GM19351 (cell line): ENCODE results near the gene CPNE7.
"Not testable (repeated sequence)": the region's sequence is repeated elsewhere in the genome, so short reads cannot be mapped to it uniquely, and the experiment has no call there.

Source experiments
- ATAC-seq: cut with Tn5 transposase; IDR thresholded peaks from one replicate; pipeline ENCODE4 v1.9.1; 2021; ENCODE audit warnings: mild to moderate bottlenecking, moderate library complexity; ENCODE audit not compliant: unreplicated experiment

The CPNE7 gene

GRCh38 chr16:89621136-89621697 is 45.7 kb downstream of the CPNE7 start:
- ATAC-seq: no peak

- ATAC-seq: no peak
These were observed 46.3 kb downstream of the CPNE7 start for GRCh38 chr16:89621698-89622409.

- ATAC-seq: no peak
These were observed 48.1 kb downstream of the CPNE7 start for GRCh38 chr16:89623511-89624261.

- no peak for ATAC-seq
These were observed 49.5 kb downstream of the CPNE7 start for GRCh38 chr16:89624777-89625761.

- ATAC-seq: no peak
These were observed 54.5 kb downstream of the CPNE7 start for GRCh38 chr16:89629827-89630610.

GRCh38 chr16:89633064-89633631 is 57.6 kb downstream of the CPNE7 start:
- no peak for ATAC-seq

- ATAC-seq: not testable (repeated sequence)
These were observed 59.2 kb downstream of the CPNE7 start for GRCh38 chr16:89634463-89635385.

GRCh38 chr16:89636663-89637062 is 61.1 kb downstream of the CPNE7 start:
- ATAC-seq: no peak

GRCh38 chr16:89637379-89637778 is 61.8 kb downstream of the CPNE7 start:
- ATAC-seq: no peak

GRCh38 chr16:89638455-89638854 is 62.9 kb downstream of the CPNE7 start:
- ATAC-seq: no peak

GRCh38 chr16:89639385-89639784 is 63.8 kb downstream of the CPNE7 start:
- no peak for ATAC-seq

GRCh38 chr16:89641458-89642119 is 66.0 kb downstream of the CPNE7 start:
- ATAC-seq: no peak

GRCh38 chr16:89642574-89642973 is 67.0 kb downstream of the CPNE7 start:
- no peak for ATAC-seq

GRCh38 chr16:89643769-89644300 is 68.3 kb downstream of the CPNE7 start:
- ATAC-seq: no peak

- ATAC-seq: no peak
These were observed 69.6 kb downstream of the CPNE7 start for GRCh38 chr16:89645122-89645521.

GRCh38 chr16:89646270-89646669 is 70.7 kb downstream of the CPNE7 start:
- no peak for ATAC-seq
